NT2/D1 (cell line): Measurements from ENCODE around the gene INF2.

Source experiments
- YY1 ChIP-seq: IDR thresholded peaks from 2 replicates; pipeline ENCODE4 v1.6.1; 2011; ENCODE audit not compliant: insufficient read length, insufficient read depth
- ZNF274 ChIP-seq: IDR thresholded peaks from 2 replicates; pipeline ENCODE4 v1.6.1; 2011; ENCODE audit warnings: mild to moderate bottlenecking, low read depth, low read length

GRCh38 chr14:104659764-104660523 lies 29.5 kb upstream of the INF2 start:
- TF ChIP-seq YY1, result no peak
- TF ChIP-seq ZNF274, result no peak
